Measurements from ENCODE around the gene GALM. TPM values are rescaled to one million over a fixed set of nuclear protein-coding genes. Genes with fewer than 3 reads are reported as not detected.

The GALM gene
- total and polyA plus RNA-seq, 2 of the 8 experiments (the other 6 are each of a cell fraction or from before 2014, with no cell fraction given), result 9.9 to 13.1 TPM

DNA sequence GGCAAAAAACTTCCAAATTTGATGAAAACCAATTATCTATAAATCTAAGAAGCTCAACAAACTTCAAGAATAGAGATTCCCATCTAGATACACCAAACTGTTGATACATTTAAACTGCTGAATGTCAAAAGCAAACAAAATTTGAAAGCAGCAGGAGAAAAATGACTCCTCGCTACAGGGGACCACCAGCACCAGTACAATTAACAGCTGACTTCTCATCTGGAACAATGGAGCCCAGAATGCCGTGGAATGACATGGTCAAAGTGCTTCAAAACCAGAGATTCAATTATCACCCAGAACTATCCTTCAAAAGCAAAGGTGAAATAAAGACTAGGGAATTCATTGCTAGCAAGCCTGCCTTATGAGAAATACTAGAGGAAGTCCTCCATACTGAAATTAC, 73.6 kb downstream of the GALM start (continued):
- no peak for TF ChIP-seq CTBP2 (IDR thresholded peaks at IDR 0.05; ENCODE audit: borderline replicate concordance, insufficient read depth, insufficient read length, low read length)
